HG02981 (cell line): ENCODE measurements around the gene MPEG1.

Experiments
- ATAC-seq: cut with Tn5 transposase; IDR thresholded peaks from one replicate; pipeline ENCODE4 v1.9.1; 2021; ENCODE audit warnings: mild to moderate bottlenecking, moderate library complexity; ENCODE audit not compliant: unreplicated experiment

MPEG1 gene

DNA sequence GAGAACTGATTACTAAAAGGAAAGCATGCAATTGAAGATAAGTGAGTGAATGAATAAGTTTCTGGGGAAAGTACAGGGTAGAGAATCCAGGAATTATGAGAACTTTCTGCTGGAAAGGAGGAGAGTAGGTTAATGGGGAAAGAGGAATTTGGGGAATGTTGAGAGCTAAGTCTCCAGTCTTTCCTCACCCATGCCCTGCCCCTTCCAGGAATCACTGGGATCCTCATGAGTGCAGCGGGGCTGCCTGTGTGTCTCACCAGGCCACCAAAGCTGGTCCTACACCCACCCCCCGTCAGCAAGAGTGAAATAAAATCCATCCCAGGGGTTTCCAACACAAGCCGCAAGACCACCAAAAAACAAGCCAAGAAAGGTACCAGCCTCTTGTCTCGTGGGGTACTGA lies 23.8 kb downstream of the MPEG1 start:
- no peak for ATAC-seq

DNA sequence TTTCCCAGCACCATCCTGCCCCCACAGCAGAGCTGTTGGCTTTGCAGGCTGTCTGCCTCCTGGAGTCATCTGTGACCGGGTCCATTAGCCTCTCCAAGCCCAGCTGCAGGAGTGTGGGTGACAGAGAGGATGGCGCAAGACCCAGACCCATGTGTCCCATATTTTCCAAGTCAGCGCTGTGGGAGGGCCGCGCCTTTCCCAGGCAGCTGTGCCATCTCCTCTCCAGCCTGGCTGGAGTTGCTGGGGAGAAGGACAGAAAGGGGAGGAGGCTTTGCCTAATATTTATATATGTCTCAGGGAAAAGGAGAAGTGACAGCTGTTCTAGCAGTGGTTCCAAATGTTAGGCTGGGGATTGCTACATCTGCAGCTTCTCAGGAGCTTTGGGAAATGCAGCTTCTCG lies 25.1 kb downstream of the MPEG1 start:
- no peak for ATAC-seq

- ATAC-seq, result no peak
Observed at GRCh38 chr11:59187035-59187434, 25.7 kb downstream of the MPEG1 start.

- ATAC-seq, result peak; percentile 53
Observed at GRCh38 chr11:59186130-59186594, 26.6 kb downstream of the MPEG1 start.

GRCh38 chr11:59185386-59185945 lies 27.3 kb downstream of the MPEG1 start:
- ATAC-seq, result no peak

DNA sequence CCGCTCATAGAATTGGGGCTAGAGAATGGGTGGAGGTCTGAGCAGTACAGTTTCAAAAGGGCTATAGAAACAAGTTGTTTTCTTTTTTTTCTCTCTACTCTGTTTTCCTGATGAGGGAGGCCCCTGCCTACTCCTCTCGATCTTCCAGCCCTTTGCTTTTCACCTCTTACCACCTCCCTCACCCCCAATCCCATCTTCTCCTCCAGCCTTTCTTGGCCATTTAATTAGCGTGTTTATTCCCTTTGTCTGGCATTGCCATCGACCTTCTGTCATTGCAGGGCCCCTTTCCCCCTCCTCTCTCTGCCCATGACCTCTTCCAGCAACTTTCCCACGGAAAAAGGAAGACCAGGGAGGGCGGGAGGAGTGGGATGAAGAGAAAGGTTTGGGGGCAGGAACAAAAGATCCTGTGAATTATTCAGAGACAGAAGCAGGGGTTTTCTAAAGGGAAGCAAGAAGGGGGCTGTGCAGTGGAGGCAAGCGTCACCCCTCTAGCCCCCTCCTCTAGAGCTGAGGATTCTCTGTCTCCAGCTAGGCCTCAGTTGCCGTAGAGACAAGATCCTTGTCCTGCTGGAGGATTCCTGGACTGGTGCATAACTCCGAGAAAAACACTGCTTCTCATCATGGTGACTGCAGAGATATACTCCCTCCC lies 27.9 kb downstream of the MPEG1 start:
- ATAC-seq, result no peak

- no peak for ATAC-seq
Observed at GRCh38 chr11:59183771-59184170, 29.0 kb downstream of the MPEG1 start.

DNA sequence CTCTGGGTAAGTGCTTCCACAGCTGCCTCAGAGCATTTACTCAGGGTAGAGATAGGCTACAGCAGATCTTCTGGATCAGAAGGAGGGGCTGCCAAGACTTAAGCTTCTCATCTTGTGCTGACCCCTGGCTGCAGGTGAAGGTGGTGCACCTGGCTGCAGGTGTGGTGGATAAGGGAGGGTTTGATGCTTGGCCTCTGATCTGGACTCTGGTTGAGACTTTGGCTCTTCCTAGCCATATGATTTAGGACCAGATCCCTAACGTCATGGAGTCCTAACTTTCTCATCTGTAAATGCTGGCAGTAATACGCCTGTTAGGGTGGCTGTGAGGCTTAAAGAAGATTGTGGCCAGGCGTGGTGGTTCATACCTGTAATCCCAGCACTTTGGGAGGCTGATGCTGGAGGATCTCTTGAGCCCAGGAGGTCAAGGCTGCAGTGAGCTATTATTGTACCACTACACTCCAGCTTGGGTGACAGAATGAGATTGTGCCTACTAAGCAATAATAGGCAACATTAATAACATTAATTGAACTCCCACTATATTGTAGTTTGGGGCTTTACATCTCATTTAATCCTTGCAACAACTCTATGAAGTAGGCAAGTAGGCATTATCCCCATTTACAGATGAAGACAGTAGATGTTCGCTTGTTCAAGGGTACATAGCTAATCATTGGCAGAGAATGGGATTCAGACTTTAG lies 30.1 kb downstream of the MPEG1 start:
- ATAC-seq, result peak; percentile 50

DNA sequence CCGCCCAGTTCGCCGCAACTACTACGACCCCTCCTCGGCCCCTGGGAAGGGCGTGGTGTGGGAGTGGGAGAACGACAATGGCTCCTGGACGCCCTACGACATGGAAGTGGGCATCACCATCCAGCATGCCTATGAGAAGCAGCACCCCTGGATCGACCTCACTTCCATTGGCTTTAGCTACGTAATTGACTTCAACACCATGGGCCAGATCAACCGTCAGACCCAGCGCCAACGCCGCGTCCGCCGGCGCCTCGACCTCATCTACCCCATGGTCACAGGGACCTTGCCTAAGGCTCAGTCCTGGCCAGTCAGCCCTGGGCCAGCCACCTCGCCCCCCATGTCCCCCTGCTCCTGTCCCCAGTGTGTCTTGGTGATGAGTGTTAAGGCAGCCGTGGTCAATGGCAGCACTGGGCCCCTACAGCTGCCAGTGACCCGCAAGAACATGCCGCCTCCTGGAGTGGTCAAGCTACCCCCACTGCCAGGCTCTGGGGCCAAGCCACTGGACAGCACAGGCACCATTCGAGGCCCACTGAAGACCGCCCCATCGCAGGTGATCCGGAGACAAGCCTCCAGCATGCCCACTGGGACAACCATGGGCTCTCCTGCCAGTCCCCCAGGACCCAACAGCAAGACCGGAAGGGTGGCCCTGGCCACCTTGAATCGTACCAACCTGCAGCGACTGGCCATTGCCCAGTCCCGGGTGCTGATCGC lies 30.8 kb downstream of the MPEG1 start:
- ATAC-seq, result no peak

DNA sequence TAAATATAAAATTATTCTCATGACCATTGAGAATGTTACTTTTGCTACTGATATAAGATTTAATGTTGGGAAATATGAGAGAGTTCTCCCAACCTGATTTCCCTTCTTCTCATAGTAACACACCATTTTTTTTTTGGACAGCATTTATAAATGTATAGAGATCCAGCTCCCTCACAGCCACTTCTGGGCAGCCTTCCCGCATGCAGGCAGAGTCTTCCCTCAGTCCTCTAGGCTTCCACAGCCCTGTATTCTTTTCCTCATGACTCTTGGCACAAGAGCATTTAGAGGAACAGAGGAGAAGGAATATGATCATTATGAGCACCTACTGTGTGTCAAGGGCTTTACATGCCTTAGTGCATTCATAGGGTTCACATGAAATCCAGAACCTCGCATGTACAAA lies 31.8 kb downstream of the MPEG1 start:
- ATAC-seq, result no peak

- ATAC-seq, result no peak
Observed at GRCh38 chr11:59180168-59180776, 32.5 kb downstream of the MPEG1 start.

GRCh38 chr11:59179121-59179520 lies 33.6 kb downstream of the MPEG1 start:
- ATAC-seq, result no peak

DNA sequence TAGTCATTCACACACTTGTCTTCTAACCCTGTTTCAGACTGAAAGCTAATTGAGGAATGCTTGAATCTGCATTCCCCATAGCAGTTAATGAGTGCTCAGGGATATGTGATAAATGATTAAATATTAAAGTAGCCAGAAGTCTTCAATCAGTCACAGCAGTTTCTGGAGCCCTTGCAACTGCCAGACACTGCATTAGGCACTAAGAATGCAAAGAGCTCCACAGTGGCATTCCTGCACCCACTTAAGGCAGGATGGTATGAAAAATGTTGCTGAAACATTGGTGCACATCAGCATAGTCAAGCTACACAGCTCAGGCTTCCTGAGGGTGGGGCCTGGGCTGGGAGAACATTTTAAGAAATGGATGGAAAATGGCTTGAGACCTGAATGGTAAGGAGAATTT lies 34.3 kb downstream of the MPEG1 start:
- no peak for ATAC-seq

DNA sequence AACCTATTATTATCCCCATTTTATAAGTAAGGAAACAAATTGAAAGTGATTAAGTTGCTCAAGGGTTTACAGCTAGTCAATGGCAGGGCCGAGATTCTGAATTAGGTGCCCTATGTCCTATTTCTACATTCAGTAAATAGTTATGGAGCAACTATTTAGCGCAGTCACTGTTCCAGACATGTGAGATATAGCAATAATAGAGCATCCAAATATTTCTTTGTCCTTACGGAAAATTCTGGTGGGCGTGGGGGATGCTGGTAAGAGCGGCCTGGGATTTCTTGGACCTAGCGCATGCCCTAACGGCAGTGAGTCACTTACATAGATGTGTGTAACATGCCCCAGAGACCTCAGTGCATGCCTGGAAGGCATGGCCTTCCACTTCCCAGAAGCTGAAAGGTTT lies 36.4 kb downstream of the MPEG1 start:
- ATAC-seq, result no peak

GRCh38 chr11:59175091-59175501 lies 37.6 kb downstream of the MPEG1 start:
- ATAC-seq, result no peak

DNA sequence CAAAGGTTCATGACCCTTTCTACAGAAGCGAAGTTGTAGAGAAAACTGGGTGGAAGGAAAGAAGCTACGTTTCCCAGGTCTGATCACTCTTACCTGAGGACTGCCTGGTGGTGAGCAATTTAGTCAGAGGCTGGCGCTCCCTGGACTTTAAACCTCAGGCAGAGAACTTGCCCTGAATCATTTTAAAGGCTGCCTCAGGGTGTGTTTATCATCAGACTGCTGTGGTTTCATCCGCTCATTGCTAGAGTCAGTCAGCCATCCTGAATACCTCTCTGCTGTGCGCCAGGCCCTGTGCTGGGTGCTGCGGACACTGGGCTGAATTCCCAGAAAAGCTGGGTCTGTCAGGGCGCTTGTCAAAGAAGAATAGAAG lies 38.1 kb downstream of the MPEG1 start:
- ATAC-seq, result no peak

- ATAC-seq, result no peak
Observed at GRCh38 chr11:59173964-59174663, 38.6 kb downstream of the MPEG1 start.

- no peak for ATAC-seq
Observed at GRCh38 chr11:59173080-59173963, 39.4 kb downstream of the MPEG1 start.

GRCh38 chr11:59172345-59173079 lies 40.2 kb downstream of the MPEG1 start:
- peak; percentile 30 for ATAC-seq
